GM23338 (cell line): ENCODE measurements around the gene CELF2.

Experiments
- CREB1 ChIP-seq: fragments of 250-450 bp; sonication (Bioruptor Pico); IDR thresholded peaks from 2 replicates; pipeline ENCODE4 v1.5.0; 2020; ENCODE audit warnings: low read depth, mild to moderate bottlenecking, moderate library complexity
- CTCF ChIP-seq, 2 experiments: fragments of 200-600 bp in 1 of 2; sonication (generic) in 1 of 2; conservative IDR thresholded peaks; 2 replicates each; pipeline versions ENCODE4 v1.5.1 to v1.6.1; 2016 to 2017; ENCODE audit warnings: antibody characterized with exemption in 2 of 2, low read depth in 2 of 2, mild to moderate bottlenecking in 2 of 2, moderate library complexity in 1 of 2
- ETS1 ChIP-seq: IDR thresholded peaks from 2 replicates; pipeline ENCODE4 v1.6.1; 2016; ENCODE audit warnings: antibody characterized with exemption
- EZH2 ChIP-seq: fragments of 200-600 bp; sonication (generic); IDR thresholded peaks from one replicate; pipeline ENCODE4 v1.8.0; 2017; ENCODE audit warnings: antibody characterized with exemption, mild to moderate bottlenecking, low read depth; ENCODE audit not compliant: unreplicated experiment
- EZH2phosphoT487 ChIP-seq: fragments of 200-600 bp; sonication (generic); IDR thresholded peaks from one replicate; pipeline ENCODE4 v1.8.1; 2018; ENCODE audit warnings: antibody characterized with exemption; ENCODE audit not compliant: unreplicated experiment
- JUNB ChIP-seq: IDR thresholded peaks from one replicate; pipeline ENCODE4 v1.6.1; 2016; ENCODE audit warnings: antibody characterized with exemption; ENCODE audit not compliant: unreplicated experiment
- POLR2AphosphoS5 ChIP-seq: IDR thresholded peaks from 2 replicates; pipeline ENCODE4 v1.6.1; 2016; ENCODE audit warnings: antibody characterized with exemption, low read depth
- TF ChIP-seq, protein P1 (sequence below): IDR thresholded peaks from one replicate; pipeline ENCODE4 v1.6.1; 2018; ENCODE audit warnings: antibody characterized with exemption; ENCODE audit not compliant: unreplicated experiment

- TF ChIP-seq EZH2, result no peak
- no peak for TF ChIP-seq CTCF (conservative IDR thresholded peaks at IDR 0.05; ENCODE audit: low read depth in 2 of 2)
- no peak for TF ChIP-seq CREB1 (CRISPR knock-in tag)
- TF ChIP-seq POLR2AphosphoS5, result no peak
- no peak for TF ChIP-seq JUNB
- TF ChIP-seq, protein P1, sequence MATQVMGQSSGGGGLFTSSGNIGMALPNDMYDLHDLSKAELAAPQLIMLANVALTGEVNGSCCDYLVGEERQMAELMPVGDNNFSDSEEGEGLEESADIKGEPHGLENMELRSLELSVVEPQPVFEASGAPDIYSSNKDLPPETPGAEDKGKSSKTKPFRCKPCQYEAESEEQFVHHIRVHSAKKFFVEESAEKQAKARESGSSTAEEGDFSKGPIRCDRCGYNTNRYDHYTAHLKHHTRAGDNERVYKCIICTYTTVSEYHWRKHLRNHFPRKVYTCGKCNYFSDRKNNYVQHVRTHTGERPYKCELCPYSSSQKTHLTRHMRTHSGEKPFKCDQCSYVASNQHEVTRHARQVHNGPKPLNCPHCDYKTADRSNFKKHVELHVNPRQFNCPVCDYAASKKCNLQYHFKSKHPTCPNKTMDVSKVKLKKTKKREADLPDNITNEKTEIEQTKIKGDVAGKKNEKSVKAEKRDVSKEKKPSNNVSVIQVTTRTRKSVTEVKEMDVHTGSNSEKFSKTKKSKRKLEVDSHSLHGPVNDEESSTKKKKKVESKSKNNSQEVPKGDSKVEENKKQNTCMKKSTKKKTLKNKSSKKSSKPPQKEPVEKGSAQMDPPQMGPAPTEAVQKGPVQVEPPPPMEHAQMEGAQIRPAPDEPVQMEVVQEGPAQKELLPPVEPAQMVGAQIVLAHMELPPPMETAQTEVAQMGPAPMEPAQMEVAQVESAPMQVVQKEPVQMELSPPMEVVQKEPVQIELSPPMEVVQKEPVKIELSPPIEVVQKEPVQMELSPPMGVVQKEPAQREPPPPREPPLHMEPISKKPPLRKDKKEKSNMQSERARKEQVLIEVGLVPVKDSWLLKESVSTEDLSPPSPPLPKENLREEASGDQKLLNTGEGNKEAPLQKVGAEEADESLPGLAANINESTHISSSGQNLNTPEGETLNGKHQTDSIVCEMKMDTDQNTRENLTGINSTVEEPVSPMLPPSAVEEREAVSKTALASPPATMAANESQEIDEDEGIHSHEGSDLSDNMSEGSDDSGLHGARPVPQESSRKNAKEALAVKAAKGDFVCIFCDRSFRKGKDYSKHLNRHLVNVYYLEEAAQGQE, result no peak
- TF ChIP-seq ETS1, result no peak
- no peak for TF ChIP-seq EZH2phosphoT487
These were observed 248.8 kb downstream of the CELF2 start for GRCh38 chr10:11266426-11266825.
